GM15510 (cell line): Measurements from ENCODE around the gene HBEGF.
A peak's percentile ranks its signal among the peaks of the same experiment; 100 is the strongest.

ENCODE experiments used
- POLR2A ChIP-seq: IDR thresholded peaks from 3 replicates; pipeline ENCODE4 v1.6.1; 2011; ENCODE audit warnings: borderline replicate concordance; ENCODE audit not compliant: insufficient read length; ENCODE audit errors: extremely low read depth

Gene HBEGF

GRCh38 chr5:140309706-140310249, 36.6 kb downstream of the HBEGF start:
- TF ChIP-seq POLR2A = no peak

GRCh38 chr5:140305471-140305870, 40.9 kb downstream of the HBEGF start:
- no peak for TF ChIP-seq POLR2A

- TF ChIP-seq POLR2A = no peak
Observed at GRCh38 chr5:140303966-140304365, 42.4 kb downstream of the HBEGF start.

- TF ChIP-seq POLR2A = peak; percentile 73
Observed at GRCh38 chr5:140302786-140303639, 43.4 kb downstream of the HBEGF start, which contains the start of gene PFDN1. PFDN1 (minus strand) TSS chr5:140303101; CDS start chr5:140303073, 28 bp downstream.

DNA sequence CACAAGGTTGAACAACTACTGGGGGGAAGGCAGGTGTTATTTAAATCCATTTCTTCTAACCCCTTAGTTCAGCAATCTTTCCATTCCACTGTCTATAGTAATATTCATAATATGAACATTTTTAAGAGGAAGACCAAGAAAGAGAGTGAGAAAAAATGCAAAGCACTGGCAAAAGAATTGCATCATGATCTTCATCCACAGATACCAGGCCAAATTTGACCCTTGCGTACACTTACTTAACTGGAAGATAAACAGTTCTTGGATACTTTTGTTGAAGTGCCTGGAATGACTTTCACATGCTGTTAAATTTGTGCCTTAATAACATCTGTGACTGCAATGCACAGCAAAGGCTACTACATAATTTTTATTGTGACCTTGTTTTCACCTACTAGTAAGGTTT, 45.3 kb downstream of the HBEGF start:
- TF ChIP-seq POLR2A = no peak

- TF ChIP-seq POLR2A = no peak
Observed at GRCh38 chr5:140299056-140299455, 47.3 kb downstream of the HBEGF start.

DNA sequence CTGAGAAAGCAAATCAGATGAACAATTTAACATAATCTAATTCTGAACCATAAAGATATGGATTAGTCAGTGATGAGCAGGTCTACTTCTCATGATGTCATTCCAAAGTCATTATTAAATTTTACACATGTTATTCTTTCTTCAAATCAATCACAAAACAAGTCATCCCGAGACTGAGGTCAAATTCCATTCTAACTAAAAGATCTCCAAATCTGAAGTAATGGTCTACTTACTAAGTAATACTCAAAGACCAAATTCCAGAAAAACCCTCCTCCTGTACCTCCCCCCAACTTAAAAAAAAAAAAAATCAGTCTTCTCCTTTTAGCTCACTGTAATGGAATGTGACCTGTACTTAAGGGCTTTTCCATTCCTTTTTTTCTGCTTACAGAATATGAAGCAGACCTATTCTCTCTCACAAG, 48.2 kb downstream of the HBEGF start:
- no peak for TF ChIP-seq POLR2A

- no peak for TF ChIP-seq POLR2A
Observed at GRCh38 chr5:140297283-140297682, 49.1 kb downstream of the HBEGF start.

DNA sequence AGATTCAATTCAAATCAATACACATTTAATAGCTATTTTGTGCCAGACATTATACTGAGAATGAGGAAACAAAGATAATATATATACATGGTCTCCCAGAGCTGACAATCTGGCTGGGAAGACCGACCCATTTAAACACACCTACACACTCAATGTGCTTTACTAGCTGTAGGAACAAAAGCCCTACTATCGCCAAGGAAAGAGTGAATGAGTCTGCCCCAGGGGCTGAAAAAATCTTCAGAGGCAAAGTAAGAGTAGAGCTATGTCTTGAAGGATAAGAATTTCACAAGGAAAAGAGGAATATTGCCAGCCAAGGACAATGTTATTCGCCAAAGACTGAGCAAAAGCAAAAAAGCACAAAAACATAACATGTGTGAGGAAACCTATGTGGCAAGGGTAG, 50.1 kb downstream of the HBEGF start:
- no peak for TF ChIP-seq POLR2A

- TF ChIP-seq POLR2A = no peak
Observed at GRCh38 chr5:140295414-140295813, 51.0 kb downstream of the HBEGF start.

- TF ChIP-seq POLR2A = no peak
Observed at GRCh38 chr5:140294753-140295152, 51.6 kb downstream of the HBEGF start.

DNA sequence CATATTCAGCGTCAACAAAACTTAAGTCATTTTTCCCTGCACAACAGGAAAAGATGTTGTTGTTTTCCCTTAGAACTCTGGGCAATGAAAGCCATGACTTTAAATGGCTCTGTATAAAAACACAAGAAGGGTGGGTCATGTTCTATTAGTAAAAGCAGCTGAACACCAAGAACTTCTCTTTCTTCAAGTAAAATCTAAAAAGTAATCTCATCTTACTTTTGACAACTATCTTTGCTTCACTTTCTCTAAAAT, 52.6 kb downstream of the HBEGF start:
- TF ChIP-seq POLR2A = no peak

DNA sequence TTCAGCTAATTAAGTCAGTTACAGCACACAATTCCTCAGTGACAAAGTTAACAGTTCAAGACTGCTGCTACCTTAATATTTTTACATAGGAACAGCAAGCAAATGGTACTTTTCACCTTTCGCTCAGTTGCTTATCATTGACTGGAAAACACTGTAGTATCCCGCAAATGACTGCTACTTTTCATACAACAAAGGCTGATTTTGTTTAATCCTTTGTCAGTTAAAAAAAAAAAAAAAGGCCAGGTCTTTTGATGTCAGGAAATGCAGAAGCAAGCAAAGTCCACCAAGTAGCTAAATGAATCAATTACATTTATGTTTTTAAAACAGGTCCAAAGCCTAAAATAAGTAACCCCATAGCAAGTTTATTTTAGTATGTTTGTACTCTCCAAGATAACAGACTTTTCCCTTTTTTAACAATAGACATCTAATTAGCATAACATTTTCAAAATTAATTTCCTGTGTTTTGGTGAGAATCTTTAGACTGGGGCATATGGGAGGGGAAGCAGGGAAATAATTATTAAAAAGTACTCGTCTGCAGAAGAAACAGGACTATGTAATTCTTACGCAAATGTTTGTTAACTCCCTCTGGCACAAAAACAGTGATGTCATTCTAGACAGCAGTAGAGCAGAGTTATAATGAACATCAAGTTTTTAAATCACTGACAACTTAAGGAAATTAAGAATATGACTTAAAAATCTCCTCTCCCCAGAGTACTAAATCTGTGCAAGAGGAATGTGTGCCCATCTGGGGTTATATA, 53.1 kb downstream of the HBEGF start:
- no peak for TF ChIP-seq POLR2A

- no peak for TF ChIP-seq POLR2A
Observed at GRCh38 chr5:140292212-140293036, 54.0 kb downstream of the HBEGF start.
